Measurements from ENCODE around the gene INO80D. TPM values are rescaled to one million over a fixed set of nuclear protein-coding genes. Genes with fewer than 3 reads are reported as not detected.

INO80D gene
- total RNA-seq, 1 experiment from 2014 or later = 14.4 TPM

- intact Hi-C loops (cut with micrococcal nuclease) = no loop called here
- Histone ChIP-seq H3K4me3 (replicated peaks in 1 of 2; ENCODE audit: low read depth in 1 of 2, low read length in 2 of 2) (no peak overlapping the region), H3K27me3 (ENCODE audit: insufficient read depth, low read length) (no peaks in the 10 kb centered on the region), H3K9ac (ENCODE audit: low read length) (no peak overlapping the region), H4K20me1 (ENCODE audit: insufficient read depth) (peaks cover 3% of the 10 kb centered on the region; the same call in 1 of the 2 replicates), H3K9me2 (ENCODE audit: insufficient read depth) (no peaks in the 10 kb centered on the region), H2AFZ (ENCODE audit: low read depth, low read length, poor library complexity, severe bottlenecking) (no peak overlapping the region), H3K27ac (ENCODE audit: low read depth, low read length) (no peak overlapping the region), H3K9me3 (ENCODE audit: control insufficient read depth in 1 of 2, insufficient read depth in 1 of 2, low read depth in 1 of 2, low read length in 2 of 2) (no peaks in the 10 kb centered on the region), H3K4me1 (ENCODE audit: control insufficient read depth in 1 of 2, insufficient read depth in 2 of 2, low read length in 2 of 2) (no peaks in the 10 kb centered on the region), H3K79me2 (ENCODE audit: insufficient read depth, low read length) (no peaks in the 10 kb centered on the region), H3K36me3 (ENCODE audit: control insufficient read depth in 1 of 2, insufficient read depth in 2 of 2, low read length in 2 of 2) (no peaks in the 10 kb centered on the region), H3K4me2 (ENCODE audit: low read length) (no peak overlapping the region)
- DNase-seq (ENCODE audit: low read depth, low spot score) = no peak
- CTCF ChIA-PET = no interaction called here
- ATAC-seq = no peak
- POLR2A ChIA-PET = no interaction called here
- BruUV-seq (replicated peaks) = no TSS peak
- TF ChIP-seq JUND (IDR thresholded peaks at IDR 0.05) (no peak), SIN3A (IDR thresholded peaks at IDR 0.05; ENCODE audit: low read depth) (no peak), SRF (IDR thresholded peaks at IDR 0.05; ENCODE audit: low read depth) (no peak), SP1 (IDR thresholded peaks at IDR 0.05; ENCODE audit: low read depth) (no peak), ZBTB33 (IDR thresholded peaks at IDR 0.05; ENCODE audit: extremely low read depth, insufficient replicate concordance, low read length) (no peak), CEBPB (IDR thresholded peaks at IDR 0.05; ENCODE audit: low read depth) (no peak), CBX3 (IDR thresholded peaks at IDR 0.05; ENCODE audit: low read depth) (no peak), ATF3 (IDR thresholded peaks at IDR 0.05) (no peak), TCF7L2 (IDR thresholded peaks at IDR 0.05; ENCODE audit: borderline replicate concordance, extremely low read depth, insufficient read depth, insufficient read length) (no peak), ELF1 (IDR thresholded peaks at IDR 0.05; ENCODE audit: borderline replicate concordance, low read depth) (no peak), ZNF274 (IDR thresholded peaks at IDR 0.05; ENCODE audit: low read depth, low read length) (no peak), YY1 (IDR thresholded peaks at IDR 0.05; ENCODE audit: extremely low read depth, insufficient replicate concordance, low read depth, low read length) (no peak), RAD21 (IDR thresholded peaks at IDR 0.05; ENCODE audit: low read depth) (no peak), POLR2A (IDR thresholded peaks at IDR 0.05; ENCODE audit: borderline replicate concordance, extremely low read depth, insufficient read depth, insufficient read length) (no peak), ZFX (IDR thresholded peaks at IDR 0.05) (no peak)
- TF ChIP-seq, protein P1, sequence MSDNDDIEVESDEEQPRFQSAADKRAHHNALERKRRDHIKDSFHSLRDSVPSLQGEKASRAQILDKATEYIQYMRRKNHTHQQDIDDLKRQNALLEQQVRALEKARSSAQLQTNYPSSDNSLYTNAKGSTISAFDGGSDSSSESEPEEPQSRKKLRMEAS (IDR thresholded peaks at IDR 0.05) = no peak
- TF ChIP-seq, protein P2, sequence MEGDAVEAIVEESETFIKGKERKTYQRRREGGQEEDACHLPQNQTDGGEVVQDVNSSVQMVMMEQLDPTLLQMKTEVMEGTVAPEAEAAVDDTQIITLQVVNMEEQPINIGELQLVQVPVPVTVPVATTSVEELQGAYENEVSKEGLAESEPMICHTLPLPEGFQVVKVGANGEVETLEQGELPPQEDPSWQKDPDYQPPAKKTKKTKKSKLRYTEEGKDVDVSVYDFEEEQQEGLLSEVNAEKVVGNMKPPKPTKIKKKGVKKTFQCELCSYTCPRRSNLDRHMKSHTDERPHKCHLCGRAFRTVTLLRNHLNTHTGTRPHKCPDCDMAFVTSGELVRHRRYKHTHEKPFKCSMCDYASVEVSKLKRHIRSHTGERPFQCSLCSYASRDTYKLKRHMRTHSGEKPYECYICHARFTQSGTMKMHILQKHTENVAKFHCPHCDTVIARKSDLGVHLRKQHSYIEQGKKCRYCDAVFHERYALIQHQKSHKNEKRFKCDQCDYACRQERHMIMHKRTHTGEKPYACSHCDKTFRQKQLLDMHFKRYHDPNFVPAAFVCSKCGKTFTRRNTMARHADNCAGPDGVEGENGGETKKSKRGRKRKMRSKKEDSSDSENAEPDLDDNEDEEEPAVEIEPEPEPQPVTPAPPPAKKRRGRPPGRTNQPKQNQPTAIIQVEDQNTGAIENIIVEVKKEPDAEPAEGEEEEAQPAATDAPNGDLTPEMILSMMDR (IDR thresholded peaks at IDR 0.05 in 2 of 3, conservative IDR thresholded peaks at IDR 0.05 in 1 of 3; ENCODE audit: borderline replicate concordance in 1 of 3, insufficient read depth in 1 of 3, low read depth in 2 of 3, low read length in 2 of 3) = no peak
- RAD21 ChIA-PET (ENCODE audit: low non-redundant PET in 1 of 2, low total read pairs in 2 of 2, uncharacterized antibody in 2 of 2, unreplicated experiment in 2 of 2) = no interaction called here
Observed at GRCh38 chr2:206112846-206113547, 27.0 kb upstream of the INO80D start.

All from HCT116 (cell line).